ENCODE results near the gene NLGN1. TPM values are rescaled to one million over a fixed set of nuclear protein-coding genes. Genes with fewer than 3 reads are reported as not detected.

NLGN1 gene
- total and polyA plus RNA-seq, 2 of the 13 experiments (the other 11 are each of a cell fraction or from before 2014, with no cell fraction given), result not detected

GRCh38 chr3:174310475-174310983, 913.0 kb downstream of the NLGN1 start:
- CTCF ChIA-PET (ENCODE audit: low intra/inter-chr PET ratio, low total read pairs), result no interaction called here

GRCh38 chr3:174315225-174315624, 917.7 kb downstream of the NLGN1 start:
- intact Hi-C loops (cut with micrococcal nuclease; ENCODE audit: unreplicated experiment), result no loop called here
- no peak for FAIRE-seq
- no peak overlapping the region for H3K27ac ChIP-seq (ENCODE audit: extremely low read length, insufficient read depth, low read length)

More at GRCh38 chr3:174310475-174310983, 913.0 kb downstream of the NLGN1 start:
- ATAC-seq (no peak), DNase-seq (ENCODE audit: low spot score) (no peak), FAIRE-seq (no peak)
- H3K9ac ChIP-seq (ENCODE audit: insufficient read depth, low read depth, low read length), result no peak overlapping the region
- no peak overlapping the region for H3K4me2 ChIP-seq (ENCODE audit: low read depth, low read length)
- H4K20me1 ChIP-seq (ENCODE audit: insufficient read depth, low read length), result no peaks in the 10 kb centered on the region
- BruUV-seq (replicated peaks), result no TSS peak
- H3K27me3 ChIP-seq (ENCODE audit: control insufficient read depth in 1 of 2, insufficient read depth in 2 of 2, low read length in 2 of 2), result no peaks in the 10 kb centered on the region
- no peak overlapping the region for H3K27ac ChIP-seq (ENCODE audit: extremely low read length, insufficient read depth, low read length)
- no peaks in the 10 kb centered on the region for H3K36me3 ChIP-seq (replicated peaks in 1 of 2; ENCODE audit: control insufficient read depth in 1 of 2, insufficient read depth in 2 of 2, low read length in 2 of 2)
- H3K79me2 ChIP-seq (ENCODE audit: insufficient read depth, low read length), result no peaks in the 10 kb centered on the region
- POLR2A ChIA-PET, result no interaction called here
- TF ChIP-seq HOXA5 (CRISPR knock-in tag; IDR thresholded peaks at IDR 0.05), result no peak
- TF ChIP-seq ATF7 (IDR thresholded peaks at IDR 0.05), result 0 out of 2 replicates have a peak, but pooled peaks have one; percentile 22
- no peak for TF ChIP-seq ATF7 (CRISPR knock-in tag; IDR thresholded peaks at IDR 0.05)
- no peak overlapping the region for H2AFZ ChIP-seq (ENCODE audit: low read length)
- intact Hi-C loops (cut with micrococcal nuclease; ENCODE audit: unreplicated experiment) (no loop called here), in situ Hi-C loops (cut with HindIII; ENCODE audit: extremely low pct_ligation_motif_present, low pct_unique_long_range_greater_than_20kb) (no loop called here)
- H3K9me3 ChIP-seq (ENCODE audit: low read length), result no peaks in the 10 kb centered on the region
- WGBS (ENCODE audit: low lambda C conversion rate), result 2% methylated on average over 7 of the region's 7 CpGs
- no peaks in the 10 kb centered on the region for H3K4me1 ChIP-seq (ENCODE audit: insufficient read depth, low read length)
- H3K4me3 ChIP-seq (replicated peaks in 1 of 3; ENCODE audit: insufficient read depth in 1 of 3, low read depth in 2 of 3, low read length in 3 of 3), result no peak overlapping the region

More at GRCh38 chr3:174315225-174315624, 917.7 kb downstream of the NLGN1 start:
- no peak overlapping the region for H2AFZ ChIP-seq (ENCODE audit: low read length)
- no peaks in the 10 kb centered on the region for H3K36me3 ChIP-seq (replicated peaks in 1 of 2; ENCODE audit: control insufficient read depth in 1 of 2, insufficient read depth in 2 of 2, low read length in 2 of 2)
- WGBS (ENCODE audit: low lambda C conversion rate), result 27% methylated on average over 2 of the region's 2 CpGs
- in situ Hi-C loops (cut with HindIII; ENCODE audit: extremely low pct_ligation_motif_present, low pct_unique_long_range_greater_than_20kb), result no loop called here
- H3K4me2 ChIP-seq (ENCODE audit: low read depth, low read length), result no peak overlapping the region
- ChIA-PET POLR2A (no interaction called here), CTCF (ENCODE audit: low intra/inter-chr PET ratio, low total read pairs) (no interaction called here)
- ATAC-seq, result no peak
- no peak overlapping the region for H3K9ac ChIP-seq (ENCODE audit: insufficient read depth, low read depth, low read length)
- no peaks in the 10 kb centered on the region for H3K9me3 ChIP-seq (ENCODE audit: low read length)
- H3K4me1 ChIP-seq (ENCODE audit: insufficient read depth, low read length), result no peaks in the 10 kb centered on the region
- no TSS peak for BruUV-seq (replicated peaks)
- H3K4me3 ChIP-seq (replicated peaks in 1 of 3; ENCODE audit: insufficient read depth in 1 of 3, low read depth in 2 of 3, low read length in 3 of 3), result no peak overlapping the region
- TF ChIP-seq ZNF253 (CRISPR knock-in tag; IDR thresholded peaks at IDR 0.05; ENCODE audit: borderline replicate concordance) (no peak), LRRFIP1 (CRISPR knock-in tag; conservative IDR thresholded peaks at IDR 0.05) (no peak), PATZ1 (CRISPR knock-in tag; IDR thresholded peaks at IDR 0.05) (no peak), MIXL1 (CRISPR knock-in tag; IDR thresholded peaks at IDR 0.05) (no peak), ZNF713 (CRISPR knock-in tag; IDR thresholded peaks at IDR 0.05) (no peak), ATF2 (CRISPR knock-in tag; IDR thresholded peaks at IDR 0.05) (no peak)
- no peaks in the 10 kb centered on the region for H4K20me1 ChIP-seq (ENCODE audit: insufficient read depth, low read length)
- no peaks in the 10 kb centered on the region for H3K27me3 ChIP-seq (ENCODE audit: control insufficient read depth in 1 of 2, insufficient read depth in 2 of 2, low read length in 2 of 2)
- H3K79me2 ChIP-seq (ENCODE audit: insufficient read depth, low read length), result no peaks in the 10 kb centered on the region
- no peak for DNase-seq (ENCODE audit: low spot score)
